ENCODE results near the gene CUBN. TPM values are rescaled to one million over a fixed set of nuclear protein-coding genes. Genes with fewer than 3 reads are reported as not detected.

CUBN gene
- polyA plus RNA-seq, 1 experiment, result 0.76 TPM

DNA sequence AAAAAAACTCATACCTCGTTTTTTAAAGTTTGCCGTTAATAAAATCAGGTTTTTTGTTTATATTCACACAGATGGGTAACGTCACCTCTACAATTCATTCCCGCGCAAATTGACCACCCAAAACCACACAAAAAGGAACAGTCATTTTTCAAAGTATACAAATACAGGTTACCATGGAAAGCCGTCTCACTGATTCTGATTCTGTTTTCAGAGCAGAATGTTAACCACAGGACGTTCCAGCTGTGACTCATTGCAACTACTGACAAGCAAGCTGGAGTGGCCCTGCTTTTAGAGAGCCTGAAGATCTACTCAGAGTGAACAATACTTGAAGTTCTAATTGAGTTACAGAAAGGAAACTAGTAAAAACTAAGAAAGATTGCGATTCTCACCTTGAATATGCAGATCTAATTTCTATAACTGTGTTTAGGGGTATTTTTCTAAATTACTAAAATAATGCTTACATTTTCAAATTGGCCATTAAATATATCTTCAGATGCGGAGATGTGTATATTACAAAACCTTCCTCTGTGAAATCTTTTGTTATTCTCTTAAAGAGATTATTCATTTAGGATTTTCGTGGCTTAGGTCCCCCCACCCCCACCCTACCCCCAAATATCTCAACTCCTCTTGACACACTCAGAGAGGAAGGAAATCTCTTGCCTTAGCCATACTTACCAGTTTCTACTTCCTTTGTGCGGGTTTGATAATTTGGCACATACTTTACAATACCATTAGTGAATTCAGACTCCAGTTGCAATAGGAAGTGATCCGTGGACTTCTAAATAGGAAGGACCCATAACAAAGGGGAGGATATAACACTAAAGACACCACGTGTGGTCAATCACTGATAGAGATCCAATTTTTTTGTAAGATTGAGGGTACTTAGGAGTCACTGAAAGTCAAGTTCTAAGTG lies 106.0 kb downstream of the CUBN start:
- POLR2A ChIA-PET, result interaction anchor here (2.0 kb wide), 1 partner anchor 207 kb away, joined by 6 read pairs; no protein-coding TSS in a partner anchor
- H3K27ac ChIP-seq (ENCODE audit: low read depth, low read length), result peak overlapping the region; percentile 33
- peaks cover 5% of the 10 kb centered on the region; the same call in 1 of the 2 replicates for H3K9me3 ChIP-seq (ENCODE audit: control insufficient read depth, insufficient read depth, low read length)
- peak; percentile 91 for DNase-seq (ENCODE audit: low read depth, low spot score)
- no peak overlapping the region for H3K4me3 ChIP-seq (ENCODE audit: low read depth, low read length)
- TF ChIP-seq, protein P1, sequence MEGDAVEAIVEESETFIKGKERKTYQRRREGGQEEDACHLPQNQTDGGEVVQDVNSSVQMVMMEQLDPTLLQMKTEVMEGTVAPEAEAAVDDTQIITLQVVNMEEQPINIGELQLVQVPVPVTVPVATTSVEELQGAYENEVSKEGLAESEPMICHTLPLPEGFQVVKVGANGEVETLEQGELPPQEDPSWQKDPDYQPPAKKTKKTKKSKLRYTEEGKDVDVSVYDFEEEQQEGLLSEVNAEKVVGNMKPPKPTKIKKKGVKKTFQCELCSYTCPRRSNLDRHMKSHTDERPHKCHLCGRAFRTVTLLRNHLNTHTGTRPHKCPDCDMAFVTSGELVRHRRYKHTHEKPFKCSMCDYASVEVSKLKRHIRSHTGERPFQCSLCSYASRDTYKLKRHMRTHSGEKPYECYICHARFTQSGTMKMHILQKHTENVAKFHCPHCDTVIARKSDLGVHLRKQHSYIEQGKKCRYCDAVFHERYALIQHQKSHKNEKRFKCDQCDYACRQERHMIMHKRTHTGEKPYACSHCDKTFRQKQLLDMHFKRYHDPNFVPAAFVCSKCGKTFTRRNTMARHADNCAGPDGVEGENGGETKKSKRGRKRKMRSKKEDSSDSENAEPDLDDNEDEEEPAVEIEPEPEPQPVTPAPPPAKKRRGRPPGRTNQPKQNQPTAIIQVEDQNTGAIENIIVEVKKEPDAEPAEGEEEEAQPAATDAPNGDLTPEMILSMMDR (IDR thresholded peaks at IDR 0.05; ENCODE audit: low read depth, low read length), result no peak
- no peaks in the 10 kb centered on the region for H3K27me3 ChIP-seq (ENCODE audit: control insufficient read depth, insufficient read depth, low read length)
- CTCF ChIA-PET, result no interaction called here

DNA sequence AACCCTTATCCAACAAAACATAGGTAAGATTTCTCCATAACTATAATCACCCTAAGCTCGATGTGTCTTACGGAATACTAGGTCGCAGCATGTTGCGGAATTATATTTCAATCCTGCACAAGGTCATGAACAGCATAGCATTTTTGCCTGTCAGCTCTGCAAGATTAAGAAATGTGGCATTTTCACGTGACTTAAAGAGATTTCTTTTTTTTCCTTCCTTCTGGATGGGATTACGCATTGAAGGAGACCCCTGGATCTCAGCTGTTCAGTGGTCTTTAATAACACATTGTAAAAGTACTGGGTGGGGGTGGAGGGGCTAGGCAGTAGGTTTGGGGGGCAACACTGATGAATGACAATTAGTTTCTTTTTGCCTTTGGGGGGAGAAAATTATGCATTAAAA lies 106.7 kb downstream of the CUBN start:
- TF ChIP-seq, protein P1 (IDR thresholded peaks at IDR 0.05; ENCODE audit: low read depth, low read length), result no peak
- H3K27ac ChIP-seq (ENCODE audit: low read depth, low read length), result no peak overlapping the region
- ChIA-PET POLR2A (interaction anchor here (0.7 kb wide), 1 partner anchor 31 kb away, joined by 6 read pairs; no protein-coding TSS in a partner anchor), CTCF (no interaction called here)
- H3K9me3 ChIP-seq (ENCODE audit: control insufficient read depth, insufficient read depth, low read length), result peaks cover 5% of the 10 kb centered on the region; the same call in 1 of the 2 replicates
- no peak overlapping the region for H3K4me3 ChIP-seq (ENCODE audit: low read depth, low read length)
- no peaks in the 10 kb centered on the region for H3K27me3 ChIP-seq (ENCODE audit: control insufficient read depth, insufficient read depth, low read length)
- no peak for DNase-seq (ENCODE audit: low read depth, low spot score)

DNA sequence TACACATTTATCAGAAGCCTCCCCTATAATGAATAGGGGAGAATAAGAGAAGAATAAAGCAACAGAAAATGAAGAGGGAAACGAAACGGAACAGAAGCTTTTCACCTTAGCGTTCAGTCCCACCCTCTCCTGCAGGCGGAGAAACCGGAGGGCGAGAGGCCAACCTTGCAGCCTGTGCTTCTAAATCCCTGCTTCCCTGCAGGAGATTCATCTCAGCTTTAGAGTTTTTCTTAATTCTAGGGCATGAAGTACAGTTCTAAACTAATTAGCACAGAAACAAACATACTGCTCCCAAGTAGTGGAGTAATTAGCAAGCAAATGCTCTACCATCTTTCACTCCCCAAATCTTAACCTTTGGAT lies 107.2 kb downstream of the CUBN start:
- TF ChIP-seq, protein P1 (IDR thresholded peaks at IDR 0.05; ENCODE audit: low read depth, low read length), result no peak
- peaks cover 5% of the 10 kb centered on the region; the same call in 1 of the 2 replicates for H3K9me3 ChIP-seq (ENCODE audit: control insufficient read depth, insufficient read depth, low read length)
- no peaks in the 10 kb centered on the region for H3K27me3 ChIP-seq (ENCODE audit: control insufficient read depth, insufficient read depth, low read length)
- ChIA-PET CTCF (no interaction called here), POLR2A (interaction anchor here (0.7 kb wide), 1 partner anchor 30 kb away, joined by 6 read pairs; no protein-coding TSS in a partner anchor)
- no peak overlapping the region for H3K4me3 ChIP-seq (ENCODE audit: low read depth, low read length)
- DNase-seq (ENCODE audit: low read depth, low spot score), result no peak
- H3K27ac ChIP-seq (ENCODE audit: low read depth, low read length), result no peak overlapping the region

DNA sequence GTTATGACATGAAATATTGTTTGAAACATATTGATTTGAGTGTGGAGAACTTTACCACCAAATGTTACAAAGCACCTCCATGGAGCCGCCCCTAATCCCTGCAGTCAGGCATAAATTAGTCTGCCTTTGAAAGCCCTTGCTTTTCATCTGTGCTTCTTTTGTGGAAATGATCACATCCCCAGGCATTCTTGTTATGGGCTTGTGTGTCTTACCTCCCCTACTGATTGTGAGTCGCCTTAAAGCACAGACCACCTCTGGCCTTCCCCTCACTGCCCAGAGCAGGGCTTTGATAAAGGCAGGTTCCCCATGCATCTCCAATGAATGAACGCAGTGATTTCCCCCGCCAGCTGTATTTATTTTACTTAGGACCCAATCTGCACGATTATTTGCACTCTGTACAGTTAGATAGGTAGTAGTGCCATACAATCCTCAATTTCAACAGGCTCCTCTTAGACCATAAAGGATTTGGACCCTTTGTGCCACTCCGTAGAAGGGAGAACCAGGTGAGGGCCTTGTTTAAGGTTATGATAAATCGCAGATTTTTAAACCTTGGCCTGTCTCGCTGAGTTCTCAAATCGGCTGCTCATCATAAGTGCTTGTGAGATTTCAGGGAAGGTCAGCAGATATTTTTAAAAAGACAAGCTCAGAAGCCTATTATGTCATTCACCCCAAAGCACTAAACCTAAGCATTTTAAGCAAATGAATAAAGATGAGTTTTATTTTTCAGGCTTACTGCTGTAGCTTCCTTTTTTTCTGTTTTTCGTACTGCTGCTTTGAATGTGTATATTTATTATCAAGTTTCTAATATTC lies 107.8 kb downstream of the CUBN start:
- Histone ChIP-seq H3K4me3 (ENCODE audit: low read depth, low read length) (no peak overlapping the region), H3K27ac (ENCODE audit: low read depth, low read length) (no peak overlapping the region), H3K27me3 (ENCODE audit: control insufficient read depth, insufficient read depth, low read length) (no peaks in the 10 kb centered on the region), H3K9me3 (ENCODE audit: control insufficient read depth, insufficient read depth, low read length) (peaks cover 5% of the 10 kb centered on the region; the same call in 1 of the 2 replicates)
- no peak for DNase-seq (ENCODE audit: low read depth, low spot score)
- ChIA-PET CTCF (no interaction called here), POLR2A (no interaction called here)
- TF ChIP-seq, protein P1 (IDR thresholded peaks at IDR 0.05; ENCODE audit: low read depth, low read length), result no peak
